ENCODE results near the gene TM9SF4. TPM values are rescaled to one million over a fixed set of nuclear protein-coding genes. Genes with fewer than 3 reads are reported as not detected.

The TM9SF4 gene, protein sequence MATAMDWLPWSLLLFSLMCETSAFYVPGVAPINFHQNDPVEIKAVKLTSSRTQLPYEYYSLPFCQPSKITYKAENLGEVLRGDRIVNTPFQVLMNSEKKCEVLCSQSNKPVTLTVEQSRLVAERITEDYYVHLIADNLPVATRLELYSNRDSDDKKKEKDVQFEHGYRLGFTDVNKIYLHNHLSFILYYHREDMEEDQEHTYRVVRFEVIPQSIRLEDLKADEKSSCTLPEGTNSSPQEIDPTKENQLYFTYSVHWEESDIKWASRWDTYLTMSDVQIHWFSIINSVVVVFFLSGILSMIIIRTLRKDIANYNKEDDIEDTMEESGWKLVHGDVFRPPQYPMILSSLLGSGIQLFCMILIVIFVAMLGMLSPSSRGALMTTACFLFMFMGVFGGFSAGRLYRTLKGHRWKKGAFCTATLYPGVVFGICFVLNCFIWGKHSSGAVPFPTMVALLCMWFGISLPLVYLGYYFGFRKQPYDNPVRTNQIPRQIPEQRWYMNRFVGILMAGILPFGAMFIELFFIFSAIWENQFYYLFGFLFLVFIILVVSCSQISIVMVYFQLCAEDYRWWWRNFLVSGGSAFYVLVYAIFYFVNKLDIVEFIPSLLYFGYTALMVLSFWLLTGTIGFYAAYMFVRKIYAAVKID
- 61.0 TPM for total RNA-seq

DNA sequence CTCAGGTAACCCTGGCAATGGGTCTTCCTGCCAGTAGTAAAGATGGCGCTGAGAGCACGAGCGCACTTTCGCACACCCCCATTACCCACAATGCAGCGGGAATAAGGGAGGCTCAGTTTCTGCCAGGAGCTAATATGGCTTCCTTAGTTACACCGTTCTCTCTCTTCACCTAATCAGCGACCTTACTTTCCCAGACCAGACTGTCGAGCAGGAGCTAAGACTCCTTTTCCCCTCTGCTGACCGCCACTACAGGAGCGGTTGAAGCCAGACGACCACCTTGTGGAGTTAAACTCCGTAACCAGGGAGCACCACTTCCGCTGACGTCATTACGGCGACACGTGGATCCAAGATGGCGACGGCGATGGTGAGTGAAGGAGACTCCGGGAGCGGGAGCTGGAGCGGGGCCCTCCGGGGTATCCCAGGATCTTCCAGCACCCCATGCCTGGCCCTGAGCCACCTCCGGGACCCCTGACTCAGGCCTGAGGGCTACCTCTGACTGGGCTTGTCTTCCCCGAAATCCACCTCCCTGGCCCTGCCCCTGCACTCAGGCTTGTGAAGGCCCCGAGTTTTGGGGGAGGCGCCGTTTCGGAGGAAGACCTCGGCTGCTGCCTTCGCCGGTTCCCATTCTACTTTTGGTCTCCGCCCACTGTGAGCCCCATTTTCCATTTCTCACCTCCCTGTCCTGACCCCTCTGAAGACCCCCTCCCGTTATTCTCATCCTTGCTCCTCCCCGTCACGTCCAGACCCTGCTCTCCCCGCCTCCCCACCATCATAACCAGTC is at the start of gene TM9SF4:
Gene TM9SF4 (plus strand): TSS at position 323 of the 781 bp plus-strand sequence. CDS start 27 bp downstream, at position 350.

DNA sequence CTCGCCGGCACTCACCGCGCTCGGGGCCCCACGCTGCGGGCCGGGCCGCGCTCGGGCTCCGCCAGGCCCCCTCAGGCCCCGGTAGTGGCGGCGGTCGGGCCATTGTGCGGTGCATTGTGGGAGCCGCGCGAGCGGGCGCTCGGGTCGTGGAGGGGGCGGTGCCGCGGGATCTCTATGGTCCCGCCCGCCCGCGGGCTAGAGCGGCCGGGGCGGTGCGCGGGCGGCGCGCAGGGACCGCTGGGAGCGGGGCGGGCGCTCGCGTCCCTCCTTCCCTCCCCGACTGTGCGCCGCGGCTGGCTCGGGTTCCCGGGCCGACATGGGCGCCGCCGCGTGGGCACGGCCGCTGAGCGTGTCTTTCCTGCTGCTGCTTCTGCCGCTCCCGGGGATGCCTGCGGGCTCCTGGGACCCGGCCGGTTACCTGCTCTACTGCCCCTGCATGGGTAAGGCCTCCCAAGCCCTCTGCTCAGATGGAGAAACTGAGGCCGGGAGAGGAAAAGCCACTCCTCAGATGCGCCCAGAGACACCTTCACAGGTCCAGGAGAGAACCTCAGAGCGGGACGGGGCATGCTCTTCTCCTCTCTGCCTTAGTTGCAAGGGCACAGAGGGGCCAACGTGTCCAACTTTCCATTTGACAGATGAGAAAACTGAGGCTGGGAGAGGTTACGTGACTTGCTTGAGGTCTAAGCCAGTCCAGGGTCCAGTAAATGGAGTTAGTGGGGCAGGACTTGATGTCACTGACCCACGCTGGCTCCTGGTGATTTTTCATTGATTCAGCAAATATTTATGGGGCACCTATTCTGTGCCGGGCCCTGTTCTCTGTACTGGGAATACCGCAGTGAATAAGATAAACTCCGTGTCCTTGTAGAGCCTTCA is 98.3 kb downstream of the TM9SF4 start, which contains the start of the genes PLAGL2 and POFUT1:
Gene PLAGL2 (minus strand): TSS at position 118 of the 873 bp plus-strand sequence. CDS start 5,565 bp downstream, outside the sequence.
Gene POFUT1 (plus strand): TSS at position 255 of the 873 bp plus-strand sequence. CDS start 62 bp downstream, at position 317.

Other genes with a start within 250 kb of the TM9SF4 start
- 18.0 TPM for gene DUSP15, start 239.2 kb upstream of the TM9SF4 start, total RNA-seq
- gene TTLL9, start 239.1 kb upstream of the TM9SF4 start, total RNA-seq: 2.0 TPM
- gene PDRG1, start 157.7 kb upstream of the TM9SF4 start, total RNA-seq: 5.9 TPM
- 0.23 TPM for gene XKR7, start 141.6 kb upstream of the TM9SF4 start, total RNA-seq
- gene CCM2L, start 99.3 kb upstream of the TM9SF4 start, total RNA-seq: 12.7 TPM
- 11.8 TPM for gene HCK, start 57.5 kb upstream of the TM9SF4 start, total RNA-seq
- 6.2 TPM for gene PLAGL2, start 98.0 kb downstream of the TM9SF4 start, total RNA-seq
- gene POFUT1, start 98.2 kb downstream of the TM9SF4 start, total RNA-seq: 40.4 TPM
- 28.8 TPM for gene KIF3B, start 167.9 kb downstream of the TM9SF4 start, total RNA-seq
- gene ASXL1, start 248.6 kb downstream of the TM9SF4 start, total RNA-seq: 84.4 TPM

Data from metanephros (tissue), 1 donor.